Osteocyte (in vitro differentiated cells): ENCODE data around the gene MCM10. TPM values are rescaled to one million over a fixed set of nuclear protein-coding genes. Genes with fewer than 3 reads are reported as not detected.
"Not testable (repeated sequence)": the region's sequence is repeated elsewhere in the genome, so short reads cannot be mapped to it uniquely, and the experiment has no call there.

Source experiments
- DNase-seq: peaks from one replicate; pipeline ENCODE4 v3.0.0; 2021; ENCODE audit warnings: mixed read lengths; ENCODE audit not compliant: unreplicated experiment; ENCODE audit errors: extremely low spot score
- H3K27ac Mint-ChIP-seq: one replicate; pipeline ENCODE4 v1.8.0; 2021; ENCODE audit warnings: mild to moderate bottlenecking, mixed read lengths; ENCODE audit not compliant: unreplicated experiment
- H3K27me3 Mint-ChIP-seq: one replicate; pipeline ENCODE4 v1.8.0; 2021; ENCODE audit warnings: mixed read lengths; ENCODE audit not compliant: unreplicated experiment
- H3K36me3 Mint-ChIP-seq: one replicate; pipeline ENCODE4 v1.8.0; 2021; ENCODE audit warnings: mixed read lengths; ENCODE audit not compliant: unreplicated experiment
- H3K4me1 Mint-ChIP-seq: one replicate; pipeline ENCODE4 v1.8.0; 2021; ENCODE audit warnings: mixed read lengths; ENCODE audit not compliant: unreplicated experiment
- H3K4me3 Mint-ChIP-seq: one replicate; pipeline ENCODE4 v1.8.0; 2021; ENCODE audit warnings: mild to moderate bottlenecking, moderate library complexity, mixed read lengths; ENCODE audit not compliant: unreplicated experiment
- H3K9me3 Mint-ChIP-seq: one replicate; pipeline ENCODE4 v1.8.0; 2021; ENCODE audit warnings: mixed read lengths; ENCODE audit not compliant: unreplicated experiment
- CTCF ChIP-seq: fragments of 200-600 bp; sonication (generic); IDR thresholded peaks from 2 replicates; pipeline ENCODE4 v1.5.0; 2021; ENCODE audit warnings: antibody characterized with exemption, mild to moderate bottlenecking, moderate library complexity
- total RNA-seq: library from RNA; stranded (reverse); gene quantifications from 2 replicates; pipeline ENCODE4 v1.2.1, GENCODE V29; 2021

MCM10 gene
- total RNA-seq, 1 donor from 2014 or later = 3.7 TPM

- Mint-ChIP-seq H3K9me3 (no peaks in the 10 kb centered on the region), H3K27ac (no peak overlapping the region), H3K4me3 (no peak overlapping the region), H3K36me3 (no peaks in the 10 kb centered on the region), H3K4me1 (no peaks in the 10 kb centered on the region), H3K27me3 (peaks cover 8% of the 10 kb centered on the region)
- TF ChIP-seq CTCF = no peak
- no peak for DNase-seq
Measured at GRCh38 chr10:13238271-13239077, 77.1 kb downstream of the MCM10 start.

GRCh38 chr10:13239923-13240322 is 78.6 kb downstream of the MCM10 start:
- H3K4me1 Mint-ChIP-seq = no peaks in the 10 kb centered on the region

GRCh38 chr10:13241613-13242012 is 80.3 kb downstream of the MCM10 start:
- Mint-ChIP-seq H3K9me3 (no peaks in the 10 kb centered on the region), H3K36me3 (no peaks in the 10 kb centered on the region), H3K4me1 (no peaks in the 10 kb centered on the region), H3K4me3 (no peak overlapping the region), H3K27ac (no peak overlapping the region), H3K27me3 (peaks cover 7% of the 10 kb centered on the region)
- DNase-seq = no peak
- no peak for TF ChIP-seq CTCF

More at GRCh38 chr10:13239923-13240322, 78.6 kb downstream of the MCM10 start:
- Mint-ChIP-seq H3K4me3 (no peak overlapping the region), H3K36me3 (no peaks in the 10 kb centered on the region), H3K27ac (no peak overlapping the region), H3K9me3 (no peaks in the 10 kb centered on the region), H3K27me3 (peaks cover 8% of the 10 kb centered on the region)
- TF ChIP-seq CTCF = no peak
- DNase-seq = no peak

GRCh38 chr10:13242260-13242659 is 80.9 kb downstream of the MCM10 start:
- not testable (repeated sequence) for H3K9me3 Mint-ChIP-seq, H3K36me3 Mint-ChIP-seq, H3K4me3 Mint-ChIP-seq, DNase-seq, H3K27me3 Mint-ChIP-seq, H3K4me1 Mint-ChIP-seq, H3K27ac Mint-ChIP-seq

DNA sequence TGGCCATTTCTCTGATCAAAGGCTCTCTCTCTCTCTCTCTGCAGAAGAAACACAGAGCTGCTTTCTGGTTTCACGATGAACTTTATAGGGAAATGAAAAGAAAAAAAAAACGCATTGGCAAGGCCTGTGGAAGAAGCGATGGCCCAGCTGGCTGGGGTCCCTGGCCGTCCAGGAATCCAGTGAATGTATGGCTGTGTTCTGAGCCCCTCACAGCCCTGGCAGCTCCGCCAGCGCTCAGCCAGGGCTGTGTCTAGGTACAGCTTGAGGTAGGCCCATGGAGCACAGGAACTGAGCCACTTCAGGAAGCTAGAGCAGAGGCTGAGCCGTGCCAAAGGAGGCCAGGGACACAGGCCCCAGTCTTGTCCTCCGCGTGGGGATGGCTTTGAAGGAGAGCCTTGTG is 85.9 kb downstream of the MCM10 start:
- Mint-ChIP-seq H3K9me3 (no peaks in the 10 kb centered on the region), H3K27ac (no peak overlapping the region), H3K4me3 (no peak overlapping the region), H3K36me3 (no peaks in the 10 kb centered on the region), H3K4me1 (no peaks in the 10 kb centered on the region), H3K27me3 (peaks cover 12% of the 10 kb centered on the region)
- TF ChIP-seq CTCF = no peak
- no peak for DNase-seq
